Fibroblast of skin of left biceps (primary cell): ENCODE results near the gene SLIT1.

Source experiments
- DNase-seq, 2 experiments: peaks; one replicate each; pipeline ENCODE4 v3.0.0-alpha.2; 2013; ENCODE audit warnings: low read depth in 2 of 2

SLIT1 gene

GRCh38 chr10:97024168-97025073 lies 161.3 kb downstream of the SLIT1 start:
- no peak for DNase-seq

- DNase-seq = no peak
These were observed 162.2 kb downstream of the SLIT1 start for GRCh38 chr10:97023401-97024167.

DNA sequence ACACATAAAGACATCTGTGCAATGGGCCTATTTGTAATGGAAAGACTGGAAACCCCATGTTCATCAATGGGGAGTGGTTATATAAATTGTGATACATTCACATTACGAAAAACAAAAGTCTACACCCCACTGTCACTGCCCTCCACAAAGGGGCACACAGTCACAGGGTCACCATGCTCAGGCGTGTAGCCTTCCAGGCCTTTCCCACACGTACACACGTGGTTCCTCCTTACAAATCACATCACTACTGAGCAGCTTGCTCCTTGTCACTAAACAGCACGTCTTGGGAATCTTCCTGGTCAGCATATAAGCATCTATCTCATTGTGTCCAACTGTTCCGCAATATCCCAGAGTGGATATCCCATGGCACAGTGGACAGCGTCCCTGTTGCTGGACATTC lies 163.1 kb downstream of the SLIT1 start:
- no peak for DNase-seq

DNA sequence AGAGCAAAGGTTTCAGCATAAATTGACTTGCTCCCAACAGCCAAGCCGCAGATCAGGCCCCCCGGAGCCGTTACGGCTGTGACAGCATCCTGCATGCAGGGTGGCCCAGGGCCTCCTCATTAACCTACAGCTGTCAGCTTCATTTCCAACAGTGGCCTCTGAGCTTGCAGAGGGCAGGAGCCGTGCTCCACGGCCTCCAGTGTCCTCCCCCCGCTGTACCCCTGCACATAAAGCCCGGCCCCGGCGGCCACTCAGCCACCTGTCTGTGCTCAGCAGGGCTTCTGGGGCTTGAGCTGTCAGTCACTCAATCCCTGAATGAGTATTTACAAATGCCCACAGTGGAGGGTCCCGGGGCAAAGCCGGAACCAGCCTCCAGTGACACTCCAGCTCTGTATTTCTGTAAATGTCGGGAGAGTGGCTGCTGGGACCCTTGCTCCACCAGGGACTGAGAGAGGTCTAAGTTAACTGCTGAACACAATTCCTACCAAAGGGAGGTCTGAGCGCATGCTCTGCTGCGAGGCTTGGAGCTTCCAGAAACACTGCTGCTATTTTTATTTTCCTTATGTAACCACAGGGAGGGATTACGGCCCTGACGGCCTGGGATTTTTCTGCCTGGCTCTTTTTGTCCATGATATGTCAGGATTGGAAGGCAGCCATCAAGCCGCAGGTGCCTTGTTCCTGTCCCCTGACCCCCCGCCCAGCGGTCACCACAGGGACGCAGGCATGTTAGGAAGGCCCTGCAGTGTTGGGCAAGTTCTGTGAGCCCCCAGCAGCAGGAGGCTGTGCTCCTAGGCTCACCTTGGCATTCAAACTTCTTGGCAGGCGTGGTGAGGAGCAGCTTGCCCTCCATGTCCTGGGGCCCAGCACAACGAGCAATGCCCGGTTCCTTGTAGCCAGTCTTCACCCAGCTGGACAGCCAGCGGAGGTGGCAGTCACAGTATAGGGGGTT lies 165.0 kb downstream of the SLIT1 start:
- no peak for DNase-seq

DNA sequence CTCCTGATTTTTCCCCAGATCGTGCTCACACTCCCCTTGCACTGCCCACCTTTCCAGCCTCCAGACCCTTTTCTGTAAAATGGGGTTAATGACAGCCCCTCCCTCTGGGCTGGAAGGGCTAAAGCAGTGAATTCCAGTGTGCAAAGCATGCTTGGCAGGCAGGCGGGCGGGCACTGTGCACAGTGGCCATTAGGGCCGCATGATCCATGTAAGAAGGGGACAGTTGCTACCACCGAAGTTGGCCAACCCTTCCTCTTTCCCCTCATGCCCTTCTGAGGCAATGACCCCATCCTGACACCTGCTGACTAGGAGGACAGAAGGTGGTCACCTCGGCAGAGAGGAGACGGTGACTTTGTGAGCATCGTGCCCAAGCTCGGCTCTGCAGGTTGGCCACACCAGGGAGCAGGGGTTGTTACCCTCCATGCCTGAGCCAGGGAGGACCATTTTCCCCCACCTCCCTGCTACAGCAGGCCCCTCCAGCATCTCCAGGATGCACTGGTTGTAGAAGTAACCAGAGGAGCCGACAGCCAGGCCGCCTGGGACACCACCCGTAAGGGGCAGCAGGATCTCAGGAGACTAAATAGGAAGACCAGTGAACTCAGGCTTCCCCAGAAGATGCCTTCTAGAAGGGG lies 166.4 kb downstream of the SLIT1 start:
- DNase-seq = no peak

GRCh38 chr10:97018251-97019212 lies 167.2 kb downstream of the SLIT1 start:
- DNase-seq = no peak

DNA sequence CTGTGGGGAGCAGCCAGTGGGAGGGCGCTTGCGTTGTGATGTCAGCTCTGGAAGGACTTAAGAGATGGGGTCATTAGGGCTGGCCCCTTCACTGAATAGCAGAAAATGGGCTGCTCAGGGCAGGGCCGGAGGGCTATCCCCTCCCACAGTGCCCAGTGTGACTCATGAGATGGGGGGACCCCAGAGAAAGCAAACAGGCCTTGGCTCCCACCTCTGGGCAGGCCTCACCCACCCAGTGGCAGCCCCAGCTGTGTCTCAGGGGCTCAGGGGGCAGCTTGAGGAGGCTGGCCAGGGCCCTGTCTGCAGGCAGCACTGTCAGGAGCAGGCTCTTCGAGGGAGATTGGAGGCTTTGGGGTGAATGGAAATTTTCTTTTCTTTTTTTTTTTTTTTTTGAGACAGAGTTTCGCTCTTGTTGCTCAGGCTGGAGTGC lies 168.3 kb downstream of the SLIT1 start:
- DNase-seq = no peak

DNA sequence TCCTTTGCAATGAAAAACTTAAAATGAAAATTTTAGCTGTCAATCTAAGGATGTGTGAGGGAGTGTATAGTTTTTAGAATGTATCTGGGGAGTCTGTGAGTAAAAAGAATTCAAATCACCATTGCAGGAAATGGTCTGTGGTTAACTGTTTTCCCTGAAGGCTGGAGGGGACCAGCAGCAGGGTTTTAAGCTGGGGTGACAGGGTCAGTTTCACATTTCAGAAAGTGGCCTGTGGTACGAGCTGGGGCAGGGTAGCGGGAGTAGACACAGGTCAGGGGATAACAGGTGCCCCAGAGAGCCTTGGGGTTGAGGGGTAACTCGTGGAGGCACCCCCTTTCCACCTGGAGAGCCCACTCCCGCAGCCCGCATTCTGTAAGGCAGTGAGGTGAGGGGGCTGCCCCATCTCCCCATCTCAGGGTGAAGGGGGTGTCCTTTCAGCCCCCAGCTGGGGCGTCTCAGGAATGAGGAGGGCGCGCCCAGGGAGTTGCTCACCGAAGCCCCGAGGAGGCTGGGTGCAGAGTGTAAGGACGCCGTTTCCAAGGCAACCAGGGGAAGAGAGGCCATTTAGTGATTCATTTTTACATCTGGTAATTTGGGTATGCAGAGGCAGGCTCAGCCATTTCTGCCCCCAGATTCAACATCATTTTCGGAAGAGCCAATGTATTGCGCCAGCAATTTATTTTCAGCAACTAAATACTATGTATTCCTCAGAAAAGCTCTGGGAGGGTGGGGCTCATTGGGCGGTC lies 168.9 kb downstream of the SLIT1 start:
- no peak for DNase-seq

- DNase-seq = no peak
These were observed 170.5 kb downstream of the SLIT1 start for GRCh38 chr10:97015240-97015639.

DNA sequence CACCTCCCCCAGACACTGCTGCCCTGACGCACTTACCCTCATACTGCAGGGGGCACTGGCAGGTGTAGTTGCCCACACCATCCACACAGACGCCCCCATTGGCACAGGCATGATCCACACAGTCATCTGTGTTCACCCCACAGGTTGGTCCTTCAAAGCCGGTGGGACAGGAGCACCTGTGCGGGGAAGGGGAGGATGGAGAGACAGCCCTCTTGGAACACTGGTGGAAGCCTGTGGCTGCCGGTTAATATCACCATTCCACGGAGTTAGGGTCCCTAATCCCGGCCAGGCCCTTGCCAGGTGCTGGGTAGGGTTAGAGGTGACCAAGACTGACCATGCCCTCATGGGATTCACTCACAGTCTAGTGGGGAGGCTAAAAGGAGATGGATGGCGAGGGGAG lies 171.8 kb downstream of the SLIT1 start:
- DNase-seq = no peak

- DNase-seq = no peak
These were observed 172.2 kb downstream of the SLIT1 start for GRCh38 chr10:97013568-97013967.

- no peak for DNase-seq
These were observed 173.3 kb downstream of the SLIT1 start for GRCh38 chr10:97012470-97012869.

- DNase-seq = no peak
These were observed 174.4 kb downstream of the SLIT1 start for GRCh38 chr10:97011397-97011796.

DNA sequence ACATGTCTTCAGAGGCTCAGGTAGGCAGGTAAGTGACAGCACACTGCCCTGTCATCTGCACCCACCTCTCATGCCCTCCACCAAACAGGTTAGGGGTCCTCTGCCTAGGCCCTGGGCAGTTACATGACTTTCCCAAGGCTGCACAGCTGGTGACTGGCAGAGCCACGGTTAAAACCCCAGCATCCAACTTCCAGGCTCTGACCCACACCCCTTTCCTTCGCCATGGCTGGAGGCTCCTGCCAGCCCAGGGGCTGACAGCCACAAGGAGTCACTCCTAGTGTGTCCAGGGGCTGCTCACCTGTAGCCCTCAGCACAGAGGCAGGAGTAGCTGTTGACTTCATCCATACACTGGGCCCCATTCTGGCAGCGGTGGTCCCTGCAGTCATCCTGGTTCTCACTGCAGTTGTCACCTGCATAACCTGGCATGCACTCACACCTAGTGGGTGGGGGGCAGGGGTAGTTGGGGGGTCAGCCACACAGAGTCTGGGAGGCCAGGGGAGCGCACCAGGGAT lies 175.0 kb downstream of the SLIT1 start:
- DNase-seq = no peak

DNA sequence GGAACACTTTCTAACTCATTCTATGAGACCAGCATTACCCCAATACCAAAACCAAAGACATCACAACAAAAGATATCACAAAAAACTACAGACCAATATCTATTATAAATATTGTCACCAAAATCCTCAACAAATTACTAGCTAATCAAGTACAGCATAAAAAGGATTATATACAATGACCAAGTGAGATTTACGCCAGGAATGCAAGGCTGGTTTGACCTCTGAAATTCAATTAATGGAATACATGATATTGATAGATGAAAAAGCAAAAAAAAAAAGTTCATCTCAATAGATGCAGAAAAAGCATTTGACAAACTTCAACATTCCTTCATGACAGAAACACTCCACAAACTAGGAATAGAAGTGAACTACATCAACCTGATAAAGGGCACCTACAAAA lies 178.3 kb downstream of the SLIT1 start:
- DNase-seq = no peak

- DNase-seq = no peak
These were observed 179.4 kb downstream of the SLIT1 start for GRCh38 chr10:97006364-97006763.

DNA sequence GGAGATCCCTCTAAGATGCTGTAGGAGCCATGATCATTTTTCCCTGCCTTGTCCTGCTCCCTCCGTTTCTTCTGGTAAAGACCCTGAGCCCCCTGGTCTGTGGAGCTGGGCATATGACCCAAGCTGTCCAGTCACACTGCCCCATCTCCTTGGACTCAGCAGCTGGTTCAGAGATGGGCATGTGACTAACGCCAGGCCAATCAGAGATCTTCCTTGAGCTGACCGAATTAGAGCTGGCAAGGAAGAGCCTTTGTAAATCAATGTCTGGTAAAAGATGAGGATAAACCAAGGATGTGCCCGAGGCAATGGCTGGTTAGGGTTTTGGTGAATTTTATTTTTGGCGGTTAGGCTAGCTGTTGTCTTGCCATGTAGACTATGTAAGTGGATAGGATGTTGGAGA lies 180.4 kb downstream of the SLIT1 start:
- no peak for DNase-seq

- DNase-seq = no peak
These were observed 181.2 kb downstream of the SLIT1 start for GRCh38 chr10:97004591-97004990.

DNA sequence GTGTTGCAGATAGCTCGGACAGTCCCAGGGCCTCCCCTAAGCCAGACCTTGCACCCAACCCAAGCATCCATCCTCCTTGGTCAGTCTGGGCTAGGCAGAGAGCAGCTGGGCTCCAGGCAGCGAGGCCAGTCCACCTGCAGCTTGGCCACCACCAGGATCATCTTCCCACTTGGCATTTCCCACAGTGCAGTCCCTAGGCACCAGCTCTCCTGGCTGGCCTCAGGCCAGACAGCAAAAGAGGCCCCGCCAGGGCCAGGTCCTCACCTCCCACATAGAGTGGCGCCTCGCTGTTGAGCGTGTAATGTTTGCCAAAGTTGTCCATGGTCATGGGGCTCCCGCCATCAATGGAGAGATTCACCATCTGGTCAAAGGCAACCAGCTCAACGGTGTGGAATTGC lies 182.0 kb downstream of the SLIT1 start:
- no peak for DNase-seq
